Thyroid gland (tissue), 4 donors: ENCODE results near the gene FRAS1.

ENCODE experiments used
- POLR2A ChIP-seq, 2 donors: fragments of 450-650 bp; IDR thresholded peaks; one replicate each; pipeline ENCODE4 v1.6.1; 2017; ENCODE audit warnings: antibody characterized with exemption in 2 of 2, mild to moderate bottlenecking in 2 of 2, moderate library complexity in 1 of 2
- TF ChIP-seq, protein P1 (sequence below), 6 experiments: fragments of 200-600 bp in 3 of 6; fragments of 450-650 bp in 3 of 6; sonication (generic) in 3 of 6; IDR thresholded peaks; one replicate each; pipeline ENCODE4 v1.5.1; 2016 to 2019; ENCODE audit warnings: antibody characterized with exemption in 6 of 6, mild to moderate bottlenecking in 2 of 6, inconsistent platforms in 1 of 6, moderate library complexity in 1 of 6

DNA sequence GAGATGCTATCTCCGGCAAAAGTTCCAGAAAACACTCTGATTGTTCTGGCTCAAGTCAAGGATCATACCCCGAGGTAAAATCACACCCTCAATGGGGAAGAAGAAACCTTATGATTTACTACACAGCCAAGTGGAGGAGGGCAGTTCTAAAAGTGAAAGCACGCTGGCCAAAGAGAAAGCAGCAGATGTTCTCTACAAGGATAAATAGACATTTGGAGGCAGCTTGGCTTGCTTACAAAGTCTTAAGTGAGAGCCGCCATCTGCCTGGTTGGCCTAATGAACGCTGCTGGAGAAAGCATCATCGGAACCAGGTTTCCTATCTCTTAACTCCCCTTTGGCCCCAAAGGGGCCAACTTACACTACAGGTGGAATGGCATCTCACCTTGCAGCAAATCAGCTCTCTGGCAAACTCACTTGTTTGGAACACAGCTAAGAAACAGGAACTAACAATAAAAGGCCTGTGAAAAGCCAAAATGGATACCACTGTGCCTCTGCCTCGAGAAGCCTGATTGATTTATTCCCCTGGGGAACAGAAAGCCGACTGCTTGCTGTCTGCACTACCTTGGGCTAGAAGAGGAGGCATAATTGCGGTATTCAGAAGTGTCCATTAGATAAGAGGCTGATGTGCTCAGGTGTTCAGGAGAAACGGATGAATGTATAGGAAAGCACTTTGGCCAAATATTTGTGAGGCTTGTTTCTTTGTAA is 22.8 kb downstream of the FRAS1 start:
- TF ChIP-seq, protein P1, sequence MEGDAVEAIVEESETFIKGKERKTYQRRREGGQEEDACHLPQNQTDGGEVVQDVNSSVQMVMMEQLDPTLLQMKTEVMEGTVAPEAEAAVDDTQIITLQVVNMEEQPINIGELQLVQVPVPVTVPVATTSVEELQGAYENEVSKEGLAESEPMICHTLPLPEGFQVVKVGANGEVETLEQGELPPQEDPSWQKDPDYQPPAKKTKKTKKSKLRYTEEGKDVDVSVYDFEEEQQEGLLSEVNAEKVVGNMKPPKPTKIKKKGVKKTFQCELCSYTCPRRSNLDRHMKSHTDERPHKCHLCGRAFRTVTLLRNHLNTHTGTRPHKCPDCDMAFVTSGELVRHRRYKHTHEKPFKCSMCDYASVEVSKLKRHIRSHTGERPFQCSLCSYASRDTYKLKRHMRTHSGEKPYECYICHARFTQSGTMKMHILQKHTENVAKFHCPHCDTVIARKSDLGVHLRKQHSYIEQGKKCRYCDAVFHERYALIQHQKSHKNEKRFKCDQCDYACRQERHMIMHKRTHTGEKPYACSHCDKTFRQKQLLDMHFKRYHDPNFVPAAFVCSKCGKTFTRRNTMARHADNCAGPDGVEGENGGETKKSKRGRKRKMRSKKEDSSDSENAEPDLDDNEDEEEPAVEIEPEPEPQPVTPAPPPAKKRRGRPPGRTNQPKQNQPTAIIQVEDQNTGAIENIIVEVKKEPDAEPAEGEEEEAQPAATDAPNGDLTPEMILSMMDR (IDR thresholded peaks at IDR 0.05): no peak
- no peak for TF ChIP-seq POLR2A (IDR thresholded peaks at IDR 0.05)
